ENCODE results near the gene ELF1. TPM values are rescaled to one million over a fixed set of nuclear protein-coding genes. Genes with fewer than 3 reads are reported as not detected.
A peak's percentile ranks its signal among the peaks of the same experiment; 100 is the strongest.
"Not testable (repeated sequence)": the region's sequence is repeated elsewhere in the genome, so short reads cannot be mapped to it uniquely, and the experiment has no call there.

ELF1 gene
- polyA plus RNA-seq, 3 donors: 48.9 to 51.7 (median 51.5) TPM

GRCh38 chr13:40897053-40897452, 122.1 kb downstream of the ELF1 start:
- no peak for DNase-seq

DNA sequence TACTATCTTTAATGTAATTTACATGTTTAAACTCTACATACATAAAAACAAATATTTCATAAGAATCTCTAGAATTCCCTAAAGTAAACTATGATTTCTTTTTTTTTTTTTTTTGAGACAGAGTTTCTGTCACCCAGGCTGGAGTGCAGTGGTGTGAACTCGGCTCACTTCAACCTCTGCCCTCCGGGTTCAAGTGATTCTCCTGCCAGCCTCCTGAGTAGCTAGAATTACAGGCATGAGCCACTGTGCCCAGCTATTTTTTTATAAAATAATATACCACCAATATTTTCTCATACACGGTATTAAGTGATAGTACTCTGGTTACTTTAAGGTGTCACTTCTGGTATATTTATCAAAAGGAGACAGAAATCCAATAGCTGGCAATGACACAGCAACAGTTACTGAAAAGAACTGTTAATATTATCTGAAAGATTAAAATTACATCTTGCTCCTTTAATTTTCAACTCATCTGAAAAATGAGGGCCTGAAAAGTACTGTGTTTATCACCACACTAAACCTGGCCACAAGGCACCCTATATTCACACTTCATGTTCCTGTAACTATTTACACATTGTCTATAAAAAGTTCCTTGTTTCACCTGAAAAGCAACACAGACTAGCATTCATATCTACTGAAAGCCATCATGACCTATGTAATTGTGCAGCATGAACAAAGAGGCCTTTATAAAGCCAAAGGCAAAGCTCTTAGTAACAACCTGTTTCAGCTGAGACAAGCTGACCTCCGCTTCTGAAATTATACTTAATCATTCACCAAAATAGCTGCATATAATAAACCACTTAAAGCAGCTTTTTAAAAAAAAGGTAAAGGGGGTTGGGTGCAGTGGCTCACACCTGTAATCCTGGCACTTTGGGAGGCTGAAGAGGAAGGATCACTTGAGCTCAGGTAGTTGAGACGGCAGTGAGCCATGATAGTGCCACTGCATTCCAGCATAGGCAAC, 123.6 kb downstream of the ELF1 start:
- DNase-seq: peak; percentile 17

- DNase-seq: not testable (repeated sequence)
Observed at GRCh38 chr13:40893573-40893972, 125.5 kb downstream of the ELF1 start.

DNA sequence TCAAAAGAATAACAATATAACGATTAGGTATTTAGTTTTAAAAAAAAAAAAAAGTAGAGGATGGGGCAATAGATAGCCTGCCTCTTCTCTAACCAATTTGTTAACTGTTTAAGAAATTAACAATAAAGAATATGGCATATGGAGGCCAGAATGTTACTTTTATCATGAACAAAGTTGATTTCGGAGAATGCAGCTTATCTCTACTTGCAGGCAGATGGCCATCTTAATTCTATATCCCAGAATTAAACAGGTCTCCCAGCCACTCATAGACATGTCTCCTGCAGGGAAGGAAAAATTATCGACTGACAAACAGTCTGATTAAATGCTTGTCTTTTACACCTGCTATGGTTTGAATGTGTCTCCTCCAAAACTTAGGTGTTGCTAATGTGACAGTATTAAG, 133.1 kb downstream of the ELF1 start:
- no peak for DNase-seq

- not testable (repeated sequence) for DNase-seq
Observed at GRCh38 chr13:40884175-40884574, 134.9 kb downstream of the ELF1 start.

Other genes starting within 250 kb of the ELF1 start
- 10 to 100 TPM; 41.4 to 52.2 (median 49.1) TPM for gene MRPS31, start 248.1 kb downstream of the ELF1 start, polyA plus RNA-seq (ENCODE audit: insufficient read length in 3 of 3)
- 10 to 100 TPM; 17.1 to 22.3 (median 18.9) TPM for gene SLC25A15, start 229.7 kb downstream of the ELF1 start, polyA plus RNA-seq (ENCODE audit: insufficient read length in 3 of 3)
- gene WBP4, start 42.2 kb upstream of the ELF1 start, polyA plus RNA-seq (ENCODE audit: insufficient read length in 3 of 3): 10 to 100 TPM; 21.7 to 23.5 (median 21.7) TPM
- 10 to 100 TPM; 17.0 to 18.2 (median 17.1) TPM for gene KBTBD6, start 113.5 kb upstream of the ELF1 start, polyA plus RNA-seq (ENCODE audit: insufficient read length in 3 of 3)
- gene KBTBD7, start 175.3 kb upstream of the ELF1 start, polyA plus RNA-seq (ENCODE audit: insufficient read length in 3 of 3): 10 to 100 TPM; 17.6 to 19.4 (median 19.1) TPM
- gene MTRF1, start 244.3 kb upstream of the ELF1 start, polyA plus RNA-seq (ENCODE audit: insufficient read length in 3 of 3): 10 to 100 TPM; 12.9 to 23.8 (median 18.0) TPM

Data from renal pelvis (tissue), 4 donors.